Fibroblast of skin of right quadriceps (primary cell): ENCODE data around the gene PTMA.
"Not testable (repeated sequence)": the region's sequence is repeated elsewhere in the genome, so short reads cannot be mapped to it uniquely, and the experiment has no call there.

Experiments used
- DNase-seq: peaks from one replicate; pipeline ENCODE4 v3.0.0-alpha.2; 2013

Gene PTMA

DNA sequence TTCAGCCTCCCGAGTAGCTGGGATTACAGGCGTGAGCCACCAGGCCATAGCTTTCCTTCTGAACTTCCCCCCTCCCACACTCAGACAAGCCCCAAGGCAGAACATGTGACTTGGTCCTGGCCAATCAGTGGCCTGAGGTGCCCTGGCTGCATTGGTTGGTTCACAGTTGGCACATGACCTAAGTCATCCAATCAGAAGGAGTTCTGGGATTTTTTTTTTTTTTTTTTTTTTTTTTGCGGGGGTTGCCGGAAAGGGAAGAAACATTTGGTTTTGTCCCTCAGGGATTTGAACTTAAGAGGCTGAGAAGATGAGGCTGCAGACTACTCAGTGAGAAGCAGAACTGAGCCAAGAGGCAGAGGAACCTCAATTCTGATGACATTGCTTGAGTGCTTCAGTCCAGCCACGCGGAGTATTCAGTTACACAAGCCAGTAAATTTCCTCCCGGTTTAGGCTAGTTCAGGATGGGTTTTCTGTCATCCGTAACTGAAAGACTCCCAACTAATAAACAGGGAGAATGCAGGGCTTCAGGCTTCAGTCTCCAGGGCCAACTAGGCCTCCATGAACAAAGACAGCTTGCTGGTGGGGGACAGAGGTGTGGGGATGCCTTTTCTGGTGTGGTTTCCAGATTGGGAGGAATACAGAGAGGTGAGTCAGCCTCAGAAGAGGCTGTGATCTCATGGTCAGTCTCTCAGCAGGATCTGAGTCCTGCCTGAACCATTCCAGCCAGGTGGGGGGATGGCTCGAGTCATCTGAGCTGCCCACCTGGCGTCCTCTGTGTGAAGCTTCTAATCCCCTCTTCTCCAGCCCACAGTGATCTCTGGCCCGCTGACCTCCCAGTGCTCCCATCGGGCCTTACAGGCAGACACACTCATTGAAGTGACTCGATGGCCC is 9.2 kb downstream of the PTMA start:
- DNase-seq, result peak; percentile 47

- DNase-seq, result no peak
Observed at GRCh38 chr2:231718799-231719198, 10.5 kb downstream of the PTMA start.

DNA sequence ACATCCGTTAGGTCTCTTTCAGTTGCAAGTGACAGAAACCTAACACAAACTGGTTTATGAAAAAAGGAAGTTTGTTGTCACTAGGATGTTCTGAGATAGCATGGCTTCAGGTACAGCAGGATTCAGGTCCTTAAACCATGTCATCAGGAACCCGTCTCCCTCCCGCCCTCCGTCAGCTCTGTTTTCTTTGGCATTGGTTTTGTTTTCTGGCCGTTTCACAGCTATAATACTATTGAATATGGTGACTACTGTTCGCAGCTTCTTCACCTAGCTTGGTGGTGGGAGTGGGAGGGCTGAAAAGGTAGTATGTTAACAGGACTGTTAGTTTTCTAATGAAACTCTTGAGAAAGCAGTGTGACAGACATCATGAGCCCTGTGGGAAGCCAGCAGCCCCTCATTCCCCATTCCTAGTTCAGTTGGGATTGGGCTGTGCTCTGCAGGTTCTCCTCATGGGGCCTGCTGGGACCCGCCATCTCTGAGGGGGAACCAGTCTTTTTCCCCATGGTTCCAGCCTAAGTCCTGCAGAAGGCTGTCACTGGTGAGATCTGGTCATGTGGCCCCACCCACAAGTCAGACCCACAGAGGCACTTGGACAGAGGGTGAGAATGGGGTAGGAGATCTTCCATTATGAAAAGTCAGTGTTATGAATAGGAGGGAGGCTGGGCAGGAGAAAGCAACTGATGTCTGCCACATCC is 12.1 kb downstream of the PTMA start:
- DNase-seq, result no peak

GRCh38 chr2:231720987-231721966 is 13.0 kb downstream of the PTMA start:
- DNase-seq, result no peak

GRCh38 chr2:231722721-231723307 is 14.5 kb downstream of the PTMA start:
- DNase-seq, result no peak

DNA sequence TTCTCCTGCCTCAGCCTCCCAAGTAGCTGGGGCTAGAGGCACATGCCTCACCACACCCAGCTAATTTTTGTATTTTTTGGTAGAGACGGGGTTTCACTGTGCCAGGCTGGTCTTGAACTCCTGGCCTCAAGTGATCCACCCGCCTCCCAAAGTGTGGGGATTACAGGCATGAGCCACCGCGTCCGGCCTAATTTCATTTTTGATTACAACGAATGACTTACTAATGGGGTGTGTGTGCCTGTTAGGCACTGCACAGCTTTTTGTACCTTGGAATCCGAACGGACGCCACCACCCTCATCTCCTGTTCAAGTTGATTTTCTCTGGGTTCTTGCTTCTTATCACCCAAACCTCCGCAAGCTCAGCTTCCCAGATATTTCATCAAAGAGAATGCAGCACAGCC is 17.2 kb downstream of the PTMA start:
- DNase-seq, result no peak

DNA sequence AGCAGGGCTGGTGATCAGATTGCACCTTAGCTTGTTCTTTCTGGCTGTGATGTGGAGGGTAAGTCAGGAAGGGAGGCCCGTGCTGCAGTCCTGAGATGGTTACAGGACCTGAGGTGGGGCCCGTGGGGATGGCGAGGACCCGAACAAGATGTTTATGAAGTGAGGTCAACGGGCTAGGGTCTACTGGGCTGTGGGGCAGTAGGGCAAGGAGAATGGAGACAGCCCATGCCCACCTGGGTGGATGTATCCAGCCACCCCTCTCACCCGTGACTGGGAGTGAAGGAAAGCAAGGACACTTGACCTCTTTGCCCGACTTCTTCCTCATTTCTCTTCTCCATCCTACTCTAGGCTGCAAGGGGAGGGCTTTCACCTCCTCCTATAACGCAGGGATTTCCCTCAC is 18.0 kb downstream of the PTMA start:
- DNase-seq, result no peak

DNA sequence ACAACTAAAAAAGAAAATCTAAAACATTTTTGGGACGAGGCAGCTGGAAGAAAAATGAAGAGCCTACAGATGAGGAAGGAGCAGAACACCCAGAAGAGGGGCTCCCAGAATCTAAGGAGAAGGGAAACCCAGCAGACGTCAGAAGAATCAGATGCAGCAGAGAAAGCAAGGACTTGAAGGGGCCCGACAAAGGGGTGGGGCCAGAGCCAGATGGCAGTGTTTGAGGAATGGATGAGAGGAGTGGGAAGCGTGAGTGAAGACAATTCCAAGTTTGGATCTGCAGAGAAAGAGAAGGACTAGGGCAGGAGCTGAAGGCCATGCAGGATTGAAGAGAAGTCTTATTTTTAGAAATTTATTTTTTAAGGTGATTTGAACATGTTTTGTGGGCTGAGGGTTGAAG is 19.3 kb downstream of the PTMA start:
- no peak for DNase-seq

DNA sequence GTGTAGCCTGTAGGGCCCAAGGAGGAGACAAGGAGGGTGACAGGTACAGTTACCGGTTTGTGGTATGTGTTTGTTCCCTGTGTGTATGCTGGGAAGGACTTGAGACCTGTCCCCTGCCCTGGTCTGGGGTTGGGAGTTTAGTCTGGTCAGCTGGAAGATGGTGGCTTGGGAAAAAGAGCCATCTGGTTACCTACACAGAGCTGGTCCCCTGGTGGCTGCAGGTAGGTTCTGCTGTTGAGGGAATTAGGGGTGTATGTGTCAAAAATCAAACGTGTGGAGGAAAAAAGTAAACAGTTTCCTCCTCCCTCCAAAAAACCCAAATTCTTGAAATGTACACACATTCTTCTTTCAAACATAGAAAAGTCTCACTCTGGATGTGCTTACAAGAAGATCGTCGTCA is 24.3 kb downstream of the PTMA start:
- DNase-seq, result no peak

GRCh38 chr2:231737761-231738160 is 29.4 kb downstream of the PTMA start:
- DNase-seq, result no peak

GRCh38 chr2:231743376-231744116 is 35.2 kb downstream of the PTMA start:
- DNase-seq, result no peak

GRCh38 chr2:231745303-231746038 is 37.1 kb downstream of the PTMA start:
- DNase-seq, result no peak

- DNase-seq, result not testable (repeated sequence)
Observed at GRCh38 chr2:231748153-231748896, 40.0 kb downstream of the PTMA start.

- not testable (repeated sequence) for DNase-seq
Observed at GRCh38 chr2:231749016-231749415, 40.7 kb downstream of the PTMA start.

GRCh38 chr2:231751042-231751815 is 42.9 kb downstream of the PTMA start:
- no peak for DNase-seq

DNA sequence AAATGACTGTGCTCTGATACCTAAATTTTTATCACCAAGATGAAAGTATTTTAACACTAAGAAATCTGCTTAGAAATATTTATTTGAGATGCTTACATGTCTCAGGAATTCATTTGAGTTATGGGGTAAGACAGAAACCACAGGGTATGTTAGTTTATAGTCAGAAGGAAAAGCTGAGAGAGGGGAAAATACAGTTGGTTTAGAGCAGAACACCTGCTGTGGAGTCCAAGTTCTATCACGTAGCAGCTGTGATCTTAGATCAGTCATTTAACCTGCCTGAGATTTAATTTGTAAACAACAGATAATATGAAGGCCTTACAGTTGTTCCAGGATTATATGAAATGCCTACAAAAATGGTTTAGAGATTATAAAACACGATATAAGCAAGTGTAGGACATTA is 43.7 kb downstream of the PTMA start:
- DNase-seq, result no peak

DNA sequence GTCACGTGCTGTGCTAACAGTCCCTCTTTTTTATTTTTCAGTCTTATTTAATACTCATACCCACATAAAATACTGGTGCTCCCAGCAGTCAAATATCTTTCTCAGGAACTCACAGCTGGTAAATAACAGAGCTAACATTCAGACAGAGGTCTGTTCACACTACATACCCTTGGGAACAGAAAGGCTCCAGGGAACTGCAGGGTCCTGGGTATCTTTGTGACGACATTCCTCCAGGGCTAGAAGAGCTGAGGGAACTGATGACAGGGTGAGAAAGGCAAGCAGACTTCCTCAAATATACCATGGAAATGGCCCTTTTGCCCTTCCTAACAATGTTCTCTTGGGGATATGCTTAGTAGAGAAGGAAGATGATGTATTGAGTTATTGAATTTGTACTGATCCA is 53.4 kb downstream of the PTMA start:
- no peak for DNase-seq
